ENCODE data around the gene CENPN. TPM values are rescaled to one million over a fixed set of nuclear protein-coding genes. Genes with fewer than 3 reads are reported as not detected.

CENPN gene
- total RNA-seq, 1 experiment from 2014 or later = 76.7 TPM

DNA sequence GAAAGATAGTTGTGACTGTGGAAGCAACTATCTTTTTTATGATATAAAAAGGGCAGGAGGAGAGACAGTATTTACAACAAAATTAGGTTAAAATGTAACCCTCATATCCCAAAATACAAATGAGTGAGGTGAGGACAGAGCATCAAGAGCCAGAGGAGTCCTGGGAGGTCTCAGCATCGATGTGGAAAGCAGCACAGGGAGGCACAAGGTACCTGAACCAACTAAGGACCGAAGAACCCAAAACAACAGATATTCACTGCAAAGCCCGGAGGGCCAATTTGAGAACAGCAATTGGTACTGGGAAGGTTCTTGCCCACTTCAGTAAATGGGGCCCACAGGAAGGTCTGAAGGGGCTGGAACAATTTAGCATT, 37.9 kb upstream of the CENPN start:
- intact Hi-C loops (cut with micrococcal nuclease) = no loop called here
- H3K9ac ChIP-seq (ENCODE audit: low read length) = no peak overlapping the region
- no peaks in the 10 kb centered on the region for H3K79me2 ChIP-seq (ENCODE audit: insufficient read depth, low read length)
- ChIA-PET POLR2A (no interaction called here), RAD21 (ENCODE audit: low non-redundant PET in 1 of 2, low total read pairs in 2 of 2, uncharacterized antibody in 2 of 2, unreplicated experiment in 2 of 2) (no interaction called here), CTCF (no interaction called here)
- DNase-seq (ENCODE audit: low read depth, low spot score) = no peak
- no peak for ATAC-seq
- H3K27ac ChIP-seq (ENCODE audit: low read depth, low read length) = no peak overlapping the region
- no TSS peak for BruUV-seq (replicated peaks)
- H3K9me3 ChIP-seq (ENCODE audit: control insufficient read depth in 1 of 2, insufficient read depth in 1 of 2, low read depth in 1 of 2, low read length in 2 of 2) = no peaks in the 10 kb centered on the region
- H2AFZ ChIP-seq (ENCODE audit: low read depth, low read length, poor library complexity, severe bottlenecking) = no peak overlapping the region
- no peaks in the 10 kb centered on the region for H3K36me3 ChIP-seq (ENCODE audit: control insufficient read depth in 1 of 2, insufficient read depth in 2 of 2, low read length in 2 of 2)
- no peaks in the 10 kb centered on the region for H4K20me1 ChIP-seq (ENCODE audit: insufficient read depth)
- H3K4me2 ChIP-seq (ENCODE audit: low read length) = no peak overlapping the region
- H3K9me2 ChIP-seq (ENCODE audit: insufficient read depth) = no peaks in the 10 kb centered on the region
- TF ChIP-seq FOSL1 (IDR thresholded peaks at IDR 0.05; ENCODE audit: low read depth) (no peak), POLR2AphosphoS5 (IDR thresholded peaks at IDR 0.05; ENCODE audit: low read depth, low read length) (no peak), RAD21 (IDR thresholded peaks at IDR 0.05; ENCODE audit: low read depth) (no peak), POLR2A (IDR thresholded peaks at IDR 0.05; ENCODE audit: borderline replicate concordance, extremely low read depth, insufficient read depth, insufficient read length) (no peak), TCF7L2 (IDR thresholded peaks at IDR 0.05; ENCODE audit: borderline replicate concordance, extremely low read depth, insufficient read depth, insufficient read length) (no peak), YY1 (IDR thresholded peaks at IDR 0.05; ENCODE audit: extremely low read depth, insufficient replicate concordance, low read depth, low read length) (no peak), SRF (IDR thresholded peaks at IDR 0.05; ENCODE audit: low read depth) (no peak), CEBPB (IDR thresholded peaks at IDR 0.05; ENCODE audit: low read depth) (no peak), EZH2phosphoT487 (IDR thresholded peaks at IDR 0.05; ENCODE audit: borderline replicate concordance) (no peak), ZNF274 (IDR thresholded peaks at IDR 0.05; ENCODE audit: low read depth, low read length) (no peak), SIN3A (IDR thresholded peaks at IDR 0.05; ENCODE audit: low read depth) (no peak), SP1 (IDR thresholded peaks at IDR 0.05; ENCODE audit: low read depth) (no peak), ELF1 (IDR thresholded peaks at IDR 0.05; ENCODE audit: borderline replicate concordance, low read depth) (no peak), ZFX (IDR thresholded peaks at IDR 0.05) (no peak), EZH2 (IDR thresholded peaks at IDR 0.05) (no peak)
- TF ChIP-seq, protein P1, sequence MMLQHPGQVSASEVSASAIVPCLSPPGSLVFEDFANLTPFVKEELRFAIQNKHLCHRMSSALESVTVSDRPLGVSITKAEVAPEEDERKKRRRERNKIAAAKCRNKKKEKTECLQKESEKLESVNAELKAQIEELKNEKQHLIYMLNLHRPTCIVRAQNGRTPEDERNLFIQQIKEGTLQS (IDR thresholded peaks at IDR 0.05) = no peak
- TF ChIP-seq, protein P2, sequence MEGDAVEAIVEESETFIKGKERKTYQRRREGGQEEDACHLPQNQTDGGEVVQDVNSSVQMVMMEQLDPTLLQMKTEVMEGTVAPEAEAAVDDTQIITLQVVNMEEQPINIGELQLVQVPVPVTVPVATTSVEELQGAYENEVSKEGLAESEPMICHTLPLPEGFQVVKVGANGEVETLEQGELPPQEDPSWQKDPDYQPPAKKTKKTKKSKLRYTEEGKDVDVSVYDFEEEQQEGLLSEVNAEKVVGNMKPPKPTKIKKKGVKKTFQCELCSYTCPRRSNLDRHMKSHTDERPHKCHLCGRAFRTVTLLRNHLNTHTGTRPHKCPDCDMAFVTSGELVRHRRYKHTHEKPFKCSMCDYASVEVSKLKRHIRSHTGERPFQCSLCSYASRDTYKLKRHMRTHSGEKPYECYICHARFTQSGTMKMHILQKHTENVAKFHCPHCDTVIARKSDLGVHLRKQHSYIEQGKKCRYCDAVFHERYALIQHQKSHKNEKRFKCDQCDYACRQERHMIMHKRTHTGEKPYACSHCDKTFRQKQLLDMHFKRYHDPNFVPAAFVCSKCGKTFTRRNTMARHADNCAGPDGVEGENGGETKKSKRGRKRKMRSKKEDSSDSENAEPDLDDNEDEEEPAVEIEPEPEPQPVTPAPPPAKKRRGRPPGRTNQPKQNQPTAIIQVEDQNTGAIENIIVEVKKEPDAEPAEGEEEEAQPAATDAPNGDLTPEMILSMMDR (IDR thresholded peaks at IDR 0.05 in 2 of 3, conservative IDR thresholded peaks at IDR 0.05 in 1 of 3; ENCODE audit: borderline replicate concordance in 1 of 3, insufficient read depth in 1 of 3, low read depth in 2 of 3, low read length in 2 of 3) = no peak
- TF ChIP-seq, protein P3, sequence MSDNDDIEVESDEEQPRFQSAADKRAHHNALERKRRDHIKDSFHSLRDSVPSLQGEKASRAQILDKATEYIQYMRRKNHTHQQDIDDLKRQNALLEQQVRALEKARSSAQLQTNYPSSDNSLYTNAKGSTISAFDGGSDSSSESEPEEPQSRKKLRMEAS (IDR thresholded peaks at IDR 0.05) = no peak
- no peaks in the 10 kb centered on the region for H3K27me3 ChIP-seq (ENCODE audit: insufficient read depth, low read length)
- 0 out of 4 replicates have a peak, but pooled peaks cover 0 to 3% of the 10 kb centered on the region in 2 experiments for H3K4me1 ChIP-seq (ENCODE audit: control insufficient read depth in 1 of 2, insufficient read depth in 2 of 2, low read length in 2 of 2)
- no peak overlapping the region for H3K4me3 ChIP-seq (replicated peaks in 1 of 2; ENCODE audit: low read depth in 1 of 2, low read length in 2 of 2)
